NCI-H187 treated with DMSO at 0.1 percent for 48 hours (cell line): ENCODE data around the gene OTOG.

Source experiments
- DNase-seq: peaks from one replicate; lab custom pipeline; 2025; lab: John Stamatoyannopoulos, UW

OTOG gene

GRCh38 chr11:17588721-17589120 is 41.7 kb downstream of the OTOG start:
- DNase-seq: no peak

GRCh38 chr11:17590463-17590862 is 43.4 kb downstream of the OTOG start:
- no peak for DNase-seq

- no peak for DNase-seq
Observed at GRCh38 chr11:17591293-17591692, 44.2 kb downstream of the OTOG start.

DNA sequence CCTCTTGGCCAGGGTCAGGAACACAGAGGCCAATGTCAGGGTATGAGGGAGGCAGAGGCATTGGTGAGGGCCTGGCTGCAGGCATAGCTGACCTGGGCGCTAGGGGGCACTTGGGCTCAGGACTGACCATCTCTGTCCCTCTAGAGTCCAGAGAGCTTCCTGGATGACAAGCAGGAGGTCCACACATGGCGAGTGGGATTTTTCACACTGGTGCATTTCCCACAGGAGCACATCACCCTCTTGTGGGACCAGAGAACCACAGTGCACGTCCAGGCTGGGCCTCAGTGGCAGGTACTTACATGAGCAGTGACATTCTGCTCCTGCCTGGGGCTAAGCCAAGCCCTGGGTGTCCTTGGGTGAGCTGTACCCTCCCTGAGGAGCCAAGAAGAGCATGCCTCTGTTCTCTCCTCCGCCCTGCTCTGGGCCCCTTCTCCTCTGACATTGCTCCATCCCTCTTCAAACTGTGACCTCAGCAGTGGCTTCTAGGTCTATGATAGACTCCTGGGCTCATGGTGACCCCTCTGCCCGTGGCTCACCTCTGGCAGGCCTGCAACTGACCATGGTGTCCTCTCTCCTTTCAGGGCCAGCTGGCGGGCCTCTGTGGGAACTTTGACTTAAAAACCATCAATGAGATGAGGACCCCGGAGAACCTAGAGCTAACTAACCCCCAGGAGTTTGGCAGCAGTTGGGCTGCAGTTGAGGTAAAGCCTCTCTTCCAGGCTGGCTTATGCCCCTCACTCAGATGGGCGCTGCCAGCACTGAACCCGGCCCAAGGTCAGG is 46.6 kb downstream of the OTOG start:
- no peak for DNase-seq

DNA sequence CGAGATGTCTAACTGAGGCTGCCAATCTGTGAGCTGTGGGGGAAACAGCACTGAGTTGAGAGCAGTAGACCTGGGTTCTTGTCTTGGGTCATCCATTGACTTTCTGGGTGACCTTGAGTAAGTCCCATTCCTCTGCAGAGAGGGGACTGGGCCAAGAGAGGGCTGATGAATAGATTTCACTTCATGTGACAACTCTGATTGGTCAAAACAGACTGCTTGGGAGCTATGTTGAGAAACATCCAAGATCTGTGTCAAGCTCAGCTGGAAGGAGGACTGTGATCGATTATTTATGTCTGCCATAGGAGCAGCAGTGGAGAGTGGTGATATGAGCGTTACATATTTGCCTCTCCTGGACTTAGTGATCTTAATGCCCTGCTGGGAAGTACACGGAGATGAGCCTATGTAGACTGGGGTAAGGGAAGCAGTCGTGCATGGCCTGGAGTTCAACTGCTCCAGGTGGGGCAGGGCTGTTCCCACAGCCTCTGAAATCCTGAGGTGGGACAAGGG is 47.7 kb downstream of the OTOG start:
- DNase-seq: no peak

GRCh38 chr11:17595526-17596309 is 48.7 kb downstream of the OTOG start:
- DNase-seq: no peak

GRCh38 chr11:17596310-17596669 is 49.2 kb downstream of the OTOG start:
- DNase-seq: no peak

DNA sequence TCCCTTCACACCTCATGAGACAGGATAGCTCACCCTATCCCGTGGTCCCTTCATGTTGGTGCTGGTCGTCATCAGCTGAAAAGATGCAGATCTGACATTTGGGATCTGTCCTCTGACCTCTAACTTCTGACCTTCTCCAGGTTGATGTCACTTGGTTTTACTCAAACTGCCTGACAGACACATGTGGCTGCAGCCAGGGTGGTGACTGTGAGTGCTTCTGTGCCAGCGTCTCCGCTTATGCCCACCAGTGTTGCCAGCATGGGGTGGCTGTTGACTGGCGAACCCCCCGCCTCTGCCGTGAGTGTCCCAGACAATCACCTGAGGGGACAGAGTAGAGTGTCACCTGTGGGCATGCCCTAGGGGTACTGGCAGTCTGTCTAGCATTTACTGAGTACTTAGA is 49.7 kb downstream of the OTOG start:
- no peak for DNase-seq

DNA sequence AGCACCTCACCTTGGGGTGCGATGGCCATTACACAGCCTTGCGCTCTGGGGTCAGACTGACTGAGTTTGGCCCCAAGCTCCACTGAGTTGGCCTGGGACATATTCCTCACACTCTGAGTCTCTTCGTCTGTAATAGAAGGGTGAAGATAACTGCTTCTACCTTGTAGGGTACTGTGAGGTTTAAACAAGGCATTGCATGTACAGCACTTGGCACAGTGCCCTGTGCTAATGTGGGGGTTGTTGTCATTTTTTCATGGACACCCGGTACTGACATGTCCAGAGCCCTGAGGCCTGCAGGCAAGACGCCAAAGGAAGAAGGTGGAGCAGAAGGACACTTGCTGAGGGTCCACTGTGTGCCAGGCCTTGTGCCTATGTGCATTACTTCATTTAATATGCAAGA is 50.7 kb downstream of the OTOG start:
- DNase-seq: no peak

GRCh38 chr11:17598700-17599459 is 51.8 kb downstream of the OTOG start:
- DNase-seq: no peak

GRCh38 chr11:17599460-17599925 is 52.4 kb downstream of the OTOG start:
- DNase-seq: no peak

- no peak for DNase-seq
Observed at GRCh38 chr11:17600316-17601255, 53.5 kb downstream of the OTOG start.

DNA sequence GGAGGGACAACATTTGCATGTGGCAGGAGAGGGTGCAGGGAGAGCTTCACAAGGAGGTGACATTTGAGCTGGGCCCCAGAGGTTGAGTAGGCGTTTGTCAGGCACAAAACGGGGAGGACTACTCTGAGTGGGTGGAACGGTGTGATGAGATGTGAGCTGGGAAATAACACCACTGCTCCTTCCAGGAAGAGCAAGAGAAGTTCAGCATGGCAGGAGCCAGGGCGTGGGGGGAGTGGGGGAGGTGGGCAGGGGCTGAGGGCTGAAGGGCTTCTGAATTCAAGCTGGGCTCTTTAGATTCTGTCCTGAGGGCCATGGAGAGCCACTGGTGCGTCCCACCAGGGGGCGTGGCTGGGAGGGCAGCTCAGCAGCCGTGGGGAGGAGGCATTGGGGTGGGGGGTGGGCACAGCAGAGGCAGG is 54.2 kb downstream of the OTOG start:
- DNase-seq: no peak

DNA sequence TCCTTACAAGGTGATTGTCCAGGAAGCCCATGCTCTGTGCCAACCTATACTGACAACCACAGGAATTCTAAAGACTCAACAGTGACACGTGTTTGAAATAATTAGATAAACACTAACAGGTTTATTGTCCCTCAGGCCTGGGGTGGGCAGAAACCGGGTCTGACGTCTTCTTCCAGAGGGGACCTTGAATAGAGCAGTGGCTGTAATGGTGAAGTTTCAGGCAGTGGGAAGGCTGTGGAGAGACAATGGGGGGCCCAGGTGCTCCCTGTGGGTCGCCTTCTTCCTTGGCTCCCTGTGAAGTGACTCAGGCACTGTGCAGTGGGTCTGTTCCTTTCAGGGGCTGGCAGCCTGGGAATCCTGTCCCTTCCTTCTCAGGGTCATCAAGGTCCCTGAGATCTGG is 54.6 kb downstream of the OTOG start:
- DNase-seq: no peak

DNA sequence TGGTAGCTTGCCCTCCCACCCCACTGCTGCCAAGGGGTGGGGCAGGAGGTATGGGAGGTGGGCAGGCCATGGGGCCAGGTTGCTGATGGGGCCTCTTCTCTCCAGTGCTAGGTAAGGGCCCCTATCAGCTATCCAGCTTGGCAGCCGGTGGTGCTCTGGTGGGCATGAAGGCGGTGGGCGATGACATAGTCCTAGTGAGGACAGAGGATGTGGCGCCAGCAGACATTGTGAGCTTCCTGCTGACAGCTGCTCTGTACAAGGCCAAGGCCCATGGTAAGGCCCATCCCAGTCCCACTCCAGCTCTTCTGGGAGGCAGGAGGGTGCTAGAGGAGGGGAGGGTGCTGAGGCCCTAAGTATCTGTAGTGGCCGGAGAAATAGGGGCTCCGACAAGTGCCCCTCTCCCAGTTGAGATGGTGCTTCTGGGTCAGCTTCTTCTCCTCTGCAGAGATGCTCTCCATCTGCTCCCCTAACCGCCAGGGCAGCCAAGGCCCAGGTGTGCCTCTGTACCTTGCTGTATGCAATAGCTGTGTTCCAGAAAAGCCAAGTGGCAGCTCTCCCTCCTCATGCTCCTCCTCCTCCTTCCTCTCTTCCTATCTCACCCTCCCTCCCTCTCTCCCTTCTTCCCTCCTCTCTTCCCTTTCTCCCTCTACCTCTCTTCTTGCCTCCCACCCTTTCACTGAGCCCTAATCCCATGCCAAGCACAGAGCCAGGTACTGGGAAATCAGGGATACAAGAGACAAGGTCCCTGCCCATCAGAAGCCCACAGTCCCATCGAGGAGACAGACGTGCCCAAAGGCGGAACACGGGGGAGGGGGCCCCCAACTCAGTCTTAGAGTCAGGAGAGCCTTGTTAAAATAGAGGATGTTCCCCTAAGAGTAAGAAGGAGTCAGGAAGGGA is 55.3 kb downstream of the OTOG start:
- DNase-seq: no peak

DNA sequence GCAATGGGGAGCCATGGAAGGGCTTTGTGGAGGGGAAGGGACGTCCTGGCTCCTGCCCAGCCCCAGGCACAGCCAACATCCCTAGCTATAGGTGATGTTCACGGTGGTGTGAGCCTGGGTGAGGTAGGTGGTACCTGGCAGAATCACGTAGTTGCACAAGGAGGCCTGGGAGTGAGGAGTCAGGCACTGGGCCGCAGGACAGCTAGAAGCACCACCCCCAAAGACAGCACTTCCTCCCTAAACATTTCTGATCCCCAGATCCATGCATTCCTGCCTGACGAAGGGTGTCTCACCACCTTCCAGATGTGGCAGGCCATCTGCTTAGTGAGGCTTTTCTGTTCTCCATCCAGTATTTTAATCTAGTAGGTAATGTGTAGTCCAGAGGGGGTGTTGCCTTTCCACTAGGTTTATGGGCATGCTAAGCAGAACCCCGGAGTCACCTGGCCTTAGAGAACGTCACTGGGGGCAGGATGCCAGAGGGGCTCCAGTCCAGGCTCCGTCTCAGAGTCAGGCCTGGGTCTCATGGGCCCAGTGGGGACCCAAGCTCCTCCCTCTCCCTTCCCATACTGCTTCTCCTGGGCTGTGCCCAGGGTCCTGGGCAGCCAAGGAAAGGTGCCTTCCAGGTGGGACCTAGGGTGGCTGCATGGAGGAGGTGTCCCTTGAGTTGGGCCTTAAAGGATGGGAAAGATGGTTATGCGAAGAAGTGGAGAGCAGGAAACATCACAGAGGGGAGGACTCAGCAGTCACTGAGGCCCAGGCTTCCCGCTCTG is 56.2 kb downstream of the OTOG start:
- DNase-seq: no peak

- no peak for DNase-seq
Observed at GRCh38 chr11:17604201-17604914, 57.3 kb downstream of the OTOG start.

GRCh38 chr11:17604915-17605233 is 57.8 kb downstream of the OTOG start:
- no peak for DNase-seq

GRCh38 chr11:17605651-17606122 is 58.6 kb downstream of the OTOG start:
- no peak for DNase-seq
